MM.1S (cell line): Measurements from ENCODE around the gene TRMT44.

ENCODE experiments used
- EZH2 ChIP-seq: fragments of 300-600 bp; sonication (generic); optimal IDR thresholded peaks from 2 replicates; pipeline ENCODE3; 2017; ENCODE audit warnings: low read depth, mild to moderate bottlenecking, antibody characterized with exemption, low read length, mixed read lengths
- TF ChIP-seq, protein P1 (sequence below): fragments of 300-600 bp; sonication (generic); IDR thresholded peaks from 2 replicates; pipeline ENCODE4 v1.5.1; 2016; ENCODE audit warnings: antibody characterized with exemption, low read length, mixed read lengths

DNA sequence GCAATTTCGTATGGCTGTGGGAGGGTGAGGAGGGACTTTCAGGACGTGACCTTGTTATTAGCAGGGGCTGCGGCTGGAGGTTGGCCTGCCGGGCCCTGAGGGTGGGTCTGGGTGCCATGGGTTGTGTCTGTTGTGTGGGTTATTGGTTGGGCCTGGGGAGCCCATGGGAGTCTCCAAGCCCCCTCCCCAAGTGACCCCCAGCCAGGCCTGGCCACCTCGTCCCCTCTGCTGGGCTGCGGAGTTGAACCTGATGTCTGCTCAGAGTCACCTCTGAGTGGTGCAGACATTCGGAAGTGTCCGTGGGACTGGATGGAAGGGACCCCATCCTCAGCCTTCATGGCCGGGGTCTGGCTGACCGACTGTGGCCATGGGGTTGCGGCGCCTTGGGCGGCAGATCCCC, 67.7 kb downstream of the TRMT44 start:
- TF ChIP-seq, protein P1, sequence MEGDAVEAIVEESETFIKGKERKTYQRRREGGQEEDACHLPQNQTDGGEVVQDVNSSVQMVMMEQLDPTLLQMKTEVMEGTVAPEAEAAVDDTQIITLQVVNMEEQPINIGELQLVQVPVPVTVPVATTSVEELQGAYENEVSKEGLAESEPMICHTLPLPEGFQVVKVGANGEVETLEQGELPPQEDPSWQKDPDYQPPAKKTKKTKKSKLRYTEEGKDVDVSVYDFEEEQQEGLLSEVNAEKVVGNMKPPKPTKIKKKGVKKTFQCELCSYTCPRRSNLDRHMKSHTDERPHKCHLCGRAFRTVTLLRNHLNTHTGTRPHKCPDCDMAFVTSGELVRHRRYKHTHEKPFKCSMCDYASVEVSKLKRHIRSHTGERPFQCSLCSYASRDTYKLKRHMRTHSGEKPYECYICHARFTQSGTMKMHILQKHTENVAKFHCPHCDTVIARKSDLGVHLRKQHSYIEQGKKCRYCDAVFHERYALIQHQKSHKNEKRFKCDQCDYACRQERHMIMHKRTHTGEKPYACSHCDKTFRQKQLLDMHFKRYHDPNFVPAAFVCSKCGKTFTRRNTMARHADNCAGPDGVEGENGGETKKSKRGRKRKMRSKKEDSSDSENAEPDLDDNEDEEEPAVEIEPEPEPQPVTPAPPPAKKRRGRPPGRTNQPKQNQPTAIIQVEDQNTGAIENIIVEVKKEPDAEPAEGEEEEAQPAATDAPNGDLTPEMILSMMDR = no peak
- no peak for TF ChIP-seq EZH2
